Dedifferentiated amniotic fluid mesenchymal stem cell (primary cell): Measurements from ENCODE around the gene LLGL2.
"Not testable (repeated sequence)": the region's sequence is repeated elsewhere in the genome, so short reads cannot be mapped to it uniquely, and the experiment has no call there.

Experiments
- DNase-seq: peaks from one replicate; pipeline ENCODE4 v3.0.0-alpha.2; 2016; ENCODE audit errors: extremely low spot score

LLGL2 gene

GRCh38 chr17:75507733-75508719 lies 17.5 kb upstream of the LLGL2 start:
- DNase-seq: no peak

- no peak for DNase-seq
Measured at GRCh38 chr17:75508931-75509361, 16.6 kb upstream of the LLGL2 start.

- DNase-seq: no peak
Measured at GRCh38 chr17:75509528-75510258, 15.8 kb upstream of the LLGL2 start.

GRCh38 chr17:75511270-75511609 lies 14.3 kb upstream of the LLGL2 start:
- no peak for DNase-seq

- no peak for DNase-seq
Measured at GRCh38 chr17:75511610-75512575, 13.6 kb upstream of the LLGL2 start.

- DNase-seq: no peak
Measured at GRCh38 chr17:75512926-75513640, 12.4 kb upstream of the LLGL2 start.

- no peak for DNase-seq
Measured at GRCh38 chr17:75513641-75514000, 11.9 kb upstream of the LLGL2 start.

- no peak for DNase-seq
Measured at GRCh38 chr17:75514299-75514918, 11.1 kb upstream of the LLGL2 start.

GRCh38 chr17:75514919-75515495 lies 10.5 kb upstream of the LLGL2 start:
- DNase-seq: no peak

- DNase-seq: peak; percentile 76
Measured at GRCh38 chr17:75515496-75516254, 9.8 kb upstream of the LLGL2 start, which contains the start of gene CASKIN2. TSS of gene CASKIN2 (minus strand) at chr17:75515537. CDS start at chr17:75513804, 1,733 bp downstream.

GRCh38 chr17:75516255-75516618 lies 9.3 kb upstream of the LLGL2 start, which contains the start of gene TSEN54:
TSS of gene TSEN54 (plus strand) at chr17:75516528. CDS start at chr17:75516561, 33 bp downstream.
- DNase-seq: peak; percentile 83

GRCh38 chr17:75516619-75517296 lies 8.7 kb upstream of the LLGL2 start:
- DNase-seq: no peak

GRCh38 chr17:75517297-75517865 lies 8.1 kb upstream of the LLGL2 start:
- DNase-seq: no peak

- DNase-seq: no peak
Measured at GRCh38 chr17:75518201-75518600, 7.3 kb upstream of the LLGL2 start.

GRCh38 chr17:75518983-75519537 lies 6.4 kb upstream of the LLGL2 start:
- DNase-seq: no peak

- not testable (repeated sequence) for DNase-seq
Measured at GRCh38 chr17:75520413-75520812, 5.1 kb upstream of the LLGL2 start.

GRCh38 chr17:75521290-75521689 lies 4.2 kb upstream of the LLGL2 start:
- DNase-seq: no peak
